NB4 (cell line): ENCODE measurements around the gene L2HGDH.
"Not testable (repeated sequence)": the region's sequence is repeated elsewhere in the genome, so short reads cannot be mapped to it uniquely, and the experiment has no call there.

Experiments
- DNase-seq: peaks from one replicate; pipeline ENCODE4 v3.0.0; 2010; ENCODE audit warnings: low read depth
- H3K4me3 ChIP-seq: one replicate; pipeline ENCODE4 v1.5.1; 2011; ENCODE audit warnings: mild to moderate bottlenecking, low read depth, low read length, moderate library complexity
- MYC ChIP-seq: IDR thresholded peaks from 2 replicates; pipeline ENCODE4 v1.6.1; 2011; ENCODE audit warnings: low read depth, low read length
- POLR2A ChIP-seq: IDR thresholded peaks from 2 replicates; pipeline ENCODE4 v1.6.1; 2011; ENCODE audit warnings: mild to moderate bottlenecking; ENCODE audit not compliant: insufficient read length; ENCODE audit errors: extremely low read depth
- TF ChIP-seq, protein P1 (sequence below): IDR thresholded peaks from one replicate; pipeline ENCODE4 v1.5.1; 2012; ENCODE audit warnings: low read depth, low read length
- TF ChIP-seq, protein P2 (sequence below): IDR thresholded peaks from 2 replicates; pipeline ENCODE4 v1.6.1; 2011; ENCODE audit warnings: low read depth, low read length

Gene L2HGDH

DNA sequence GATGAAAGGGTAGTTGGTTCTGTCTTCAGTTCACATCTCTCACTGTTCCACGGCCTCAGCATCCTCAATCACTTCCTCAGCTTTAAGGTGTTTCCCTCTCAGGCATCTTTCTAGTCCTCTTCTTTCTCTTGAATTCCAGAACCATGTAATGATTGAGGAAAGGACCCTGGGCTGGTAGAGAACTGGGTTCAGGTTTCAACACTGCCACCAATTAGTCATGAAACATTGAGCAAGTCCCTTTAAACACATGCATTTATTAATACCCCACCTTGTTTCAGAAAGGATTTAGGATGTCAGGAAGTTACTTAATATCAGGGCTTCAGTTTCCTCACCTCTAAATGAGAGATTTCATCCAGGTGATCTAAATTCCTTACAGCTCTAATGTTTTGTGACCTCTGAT lies 7.3 kb upstream of the L2HGDH start:
- no peak overlapping the region for H3K4me3 ChIP-seq
- no peak for DNase-seq
- TF ChIP-seq, protein P1, sequence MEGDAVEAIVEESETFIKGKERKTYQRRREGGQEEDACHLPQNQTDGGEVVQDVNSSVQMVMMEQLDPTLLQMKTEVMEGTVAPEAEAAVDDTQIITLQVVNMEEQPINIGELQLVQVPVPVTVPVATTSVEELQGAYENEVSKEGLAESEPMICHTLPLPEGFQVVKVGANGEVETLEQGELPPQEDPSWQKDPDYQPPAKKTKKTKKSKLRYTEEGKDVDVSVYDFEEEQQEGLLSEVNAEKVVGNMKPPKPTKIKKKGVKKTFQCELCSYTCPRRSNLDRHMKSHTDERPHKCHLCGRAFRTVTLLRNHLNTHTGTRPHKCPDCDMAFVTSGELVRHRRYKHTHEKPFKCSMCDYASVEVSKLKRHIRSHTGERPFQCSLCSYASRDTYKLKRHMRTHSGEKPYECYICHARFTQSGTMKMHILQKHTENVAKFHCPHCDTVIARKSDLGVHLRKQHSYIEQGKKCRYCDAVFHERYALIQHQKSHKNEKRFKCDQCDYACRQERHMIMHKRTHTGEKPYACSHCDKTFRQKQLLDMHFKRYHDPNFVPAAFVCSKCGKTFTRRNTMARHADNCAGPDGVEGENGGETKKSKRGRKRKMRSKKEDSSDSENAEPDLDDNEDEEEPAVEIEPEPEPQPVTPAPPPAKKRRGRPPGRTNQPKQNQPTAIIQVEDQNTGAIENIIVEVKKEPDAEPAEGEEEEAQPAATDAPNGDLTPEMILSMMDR: no peak
- TF ChIP-seq POLR2A (no peak), MYC (no peak)
- TF ChIP-seq, protein P2, sequence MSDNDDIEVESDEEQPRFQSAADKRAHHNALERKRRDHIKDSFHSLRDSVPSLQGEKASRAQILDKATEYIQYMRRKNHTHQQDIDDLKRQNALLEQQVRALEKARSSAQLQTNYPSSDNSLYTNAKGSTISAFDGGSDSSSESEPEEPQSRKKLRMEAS: no peak

- peak; percentile 28 for DNase-seq
Measured at GRCh38 chr14:50318031-50318626, 6.1 kb upstream of the L2HGDH start.

GRCh38 chr14:50314098-50314497 lies 2.1 kb upstream of the L2HGDH start:
- not testable (repeated sequence) for H3K4me3 ChIP-seq, DNase-seq

More at GRCh38 chr14:50318031-50318626, 6.1 kb upstream of the L2HGDH start:
- no peak overlapping the region for H3K4me3 ChIP-seq
- no peak for TF ChIP-seq MYC
- TF ChIP-seq, protein P2: no peak
- TF ChIP-seq, protein P1: peak; percentile 36

GRCh38 chr14:50312734-50313054 lies 665 bp upstream of the L2HGDH start:
- TF ChIP-seq, protein P2: no peak
- TF ChIP-seq MYC (no peak), POLR2A (no peak)
- TF ChIP-seq, protein P1: no peak

DNA sequence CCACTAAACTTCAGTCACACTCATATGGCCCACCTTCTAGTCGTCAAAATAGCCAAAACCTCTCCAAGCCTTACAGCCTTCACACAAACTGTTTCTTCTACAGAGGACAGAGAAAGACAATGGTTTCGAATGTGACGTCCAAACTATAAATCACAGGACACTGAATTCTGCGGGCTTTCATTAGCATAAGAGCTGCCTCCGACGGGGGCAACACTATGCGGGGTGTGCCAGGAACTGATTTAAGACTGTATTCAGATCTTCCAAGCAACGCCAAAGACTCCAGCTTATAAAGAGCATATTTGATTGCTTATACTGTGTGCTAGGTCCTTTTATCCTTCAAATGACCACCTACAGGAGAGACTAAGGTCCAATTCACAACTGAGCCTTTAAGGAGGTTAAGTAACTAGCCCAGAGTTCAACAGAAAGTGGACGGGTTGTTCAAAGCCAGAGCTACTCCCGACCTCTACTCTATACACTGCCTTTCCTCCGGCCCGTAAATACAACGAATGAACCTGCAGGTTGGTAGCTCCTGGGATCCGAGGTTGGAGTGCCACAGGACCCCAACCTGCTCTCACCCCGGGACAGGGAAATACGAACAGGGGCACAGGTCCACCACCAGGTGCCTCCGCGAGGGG lies 575 bp downstream of the L2HGDH start:
- DNase-seq: no peak
- peak overlapping the region; percentile 96 for H3K4me3 ChIP-seq
- TF ChIP-seq POLR2A (no peak), MYC (no peak)
- TF ChIP-seq, protein P2: no peak
- TF ChIP-seq, protein P1: peak; percentile 23

More at GRCh38 chr14:50312734-50313054, 665 bp upstream of the L2HGDH start:
- H3K4me3 ChIP-seq: peak overlapping the region; percentile 68
- no peak for DNase-seq

GRCh38 chr14:50310445-50310844 lies 1.6 kb downstream of the L2HGDH start:
- no peak for DNase-seq
- TF ChIP-seq, protein P2: no peak
- TF ChIP-seq, protein P1: no peak
- no peak for TF ChIP-seq MYC
- TF ChIP-seq POLR2A: no peak
- H3K4me3 ChIP-seq: no peak overlapping the region
